CD4-positive, alpha-beta T cell treated with Interleukin-6 for 4 hours (primary cell): ENCODE measurements around the gene HDAC11.

ENCODE experiments used
- DNase-seq: peaks from one replicate; pipeline ENCODE4 v3.0.0-alpha.2; 2020; ENCODE audit warnings: mixed read lengths

Gene HDAC11

DNA sequence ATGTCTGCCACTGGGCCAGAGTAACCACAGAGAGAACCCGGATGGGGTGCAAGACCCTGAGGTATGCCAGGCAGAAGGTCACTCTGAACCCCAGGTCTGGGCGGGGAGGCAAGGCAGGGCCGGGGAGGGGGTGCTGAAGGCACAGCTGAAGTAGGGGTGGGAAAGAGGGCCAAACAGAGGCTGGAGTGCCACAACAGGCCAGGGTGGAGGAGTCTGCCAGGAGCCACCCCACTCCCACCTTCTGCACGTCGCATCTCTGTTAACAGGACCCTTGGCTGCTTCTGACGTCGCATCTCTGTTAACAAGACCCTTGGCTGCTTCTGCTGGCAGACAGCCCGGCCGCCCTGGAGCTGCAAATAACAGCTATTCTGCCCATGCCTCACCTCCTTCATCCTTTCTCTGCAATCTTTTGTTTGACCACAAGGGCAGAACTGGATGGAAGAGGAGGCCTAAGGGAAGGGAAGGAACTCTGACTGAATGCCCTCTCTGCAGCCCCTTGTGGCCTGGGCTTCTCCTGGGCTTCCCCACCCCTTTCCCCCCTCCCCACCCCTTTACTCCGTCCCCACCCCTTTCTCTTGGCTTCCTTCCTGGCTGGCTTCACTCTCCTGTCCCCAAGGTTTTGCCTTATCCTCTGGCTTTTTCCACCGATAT, 48.2 kb downstream of the HDAC11 start:
- DNase-seq = no peak

DNA sequence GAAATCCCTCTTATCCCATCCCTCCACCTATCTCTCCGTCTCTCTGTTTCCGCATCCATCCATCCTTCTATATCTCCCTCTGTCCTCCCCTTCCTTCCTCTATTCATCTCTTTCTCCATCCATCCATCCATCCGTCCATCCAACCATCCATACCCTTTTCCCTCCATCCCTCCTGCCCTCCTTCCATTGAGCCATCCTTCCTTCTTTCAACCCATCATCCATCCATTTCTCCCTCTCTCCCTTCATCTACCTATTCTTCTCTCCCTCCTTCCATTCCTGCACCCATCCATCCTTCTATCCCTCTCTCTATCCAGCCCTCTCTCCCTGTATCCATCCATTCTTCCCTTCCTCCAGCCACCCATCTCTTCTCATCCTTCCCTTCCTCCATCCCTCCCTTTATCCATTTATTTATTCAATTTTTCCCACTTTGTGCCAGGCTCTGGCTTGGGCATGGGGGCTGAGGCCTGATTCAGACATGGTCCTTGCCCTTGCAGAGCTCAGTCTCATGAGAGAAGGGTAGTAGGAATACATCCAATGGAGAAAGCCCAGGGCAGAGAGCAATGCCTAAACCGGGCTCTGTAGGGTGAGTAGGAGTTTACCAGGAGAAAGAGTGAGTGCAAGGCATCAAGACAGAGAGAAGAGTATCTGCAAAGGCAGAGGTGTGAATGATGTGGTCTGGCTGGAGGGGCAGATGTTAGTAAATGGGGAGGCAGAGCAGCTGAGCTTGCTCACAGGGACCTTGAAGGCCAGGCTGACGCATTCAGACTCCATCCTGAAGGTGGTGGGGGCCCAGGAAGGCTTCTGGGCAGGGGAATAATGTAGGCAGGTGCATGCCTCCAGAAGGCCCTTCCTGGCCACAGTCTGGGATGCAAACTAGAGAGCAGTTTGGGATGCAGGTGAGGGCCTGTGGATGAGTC, 49.3 kb downstream of the HDAC11 start:
- no peak for DNase-seq

DNA sequence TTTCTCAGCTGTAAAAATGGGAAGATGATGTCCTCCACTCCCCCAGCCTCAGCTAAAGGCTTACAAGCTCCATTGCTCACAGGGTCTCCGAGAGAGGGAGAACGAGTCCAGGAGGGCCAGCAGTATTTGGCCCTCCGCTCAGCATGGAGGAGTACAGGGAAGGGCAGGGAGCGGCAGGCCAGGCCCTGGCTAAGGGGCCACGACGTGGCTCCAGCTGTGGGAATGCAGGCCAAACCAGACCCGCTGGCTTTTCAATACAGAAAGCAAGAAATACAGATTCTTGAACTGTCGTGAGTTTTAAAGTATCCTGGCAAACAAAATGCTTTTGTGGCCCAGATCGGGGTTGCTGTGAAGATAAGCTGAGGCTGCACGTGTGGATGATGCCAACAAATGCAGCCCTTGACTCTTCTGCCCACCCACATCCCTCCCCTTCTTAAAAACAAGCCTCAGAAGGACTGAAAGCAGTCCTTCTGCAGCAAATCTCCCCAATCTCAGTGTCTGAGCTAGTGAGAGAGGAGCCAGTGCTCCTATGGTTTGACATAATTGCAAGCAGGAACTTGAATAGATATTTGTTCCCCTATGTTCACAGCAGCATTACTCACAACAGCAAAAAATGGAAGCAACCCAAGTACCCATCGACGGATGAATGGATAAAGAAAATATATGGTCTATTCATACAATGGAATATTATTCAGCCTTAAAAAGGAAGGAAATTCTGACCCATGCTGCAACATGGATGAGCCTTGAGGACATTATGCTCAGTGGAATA, 50.3 kb downstream of the HDAC11 start:
- no peak for DNase-seq

DNA sequence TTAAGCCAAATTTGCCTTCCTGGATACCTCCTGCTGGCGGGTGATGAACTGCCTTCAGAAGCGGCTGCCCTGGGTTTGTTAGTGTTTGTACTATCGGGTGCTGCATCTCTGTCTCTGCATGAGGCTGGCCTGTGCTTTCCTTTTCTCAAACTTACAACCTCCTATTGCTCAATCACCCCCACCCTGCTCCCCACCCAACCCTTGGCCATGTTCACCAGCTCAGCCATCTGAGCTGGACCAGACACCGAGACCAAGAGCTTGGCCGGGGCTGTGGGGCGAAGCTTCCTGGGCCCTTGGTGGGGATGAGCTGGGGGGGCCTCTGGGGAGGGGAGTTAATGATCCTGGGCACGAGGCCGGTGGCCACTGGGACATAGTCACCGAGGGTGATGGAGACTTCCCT, 52.0 kb downstream of the HDAC11 start:
- no peak for DNase-seq

DNA sequence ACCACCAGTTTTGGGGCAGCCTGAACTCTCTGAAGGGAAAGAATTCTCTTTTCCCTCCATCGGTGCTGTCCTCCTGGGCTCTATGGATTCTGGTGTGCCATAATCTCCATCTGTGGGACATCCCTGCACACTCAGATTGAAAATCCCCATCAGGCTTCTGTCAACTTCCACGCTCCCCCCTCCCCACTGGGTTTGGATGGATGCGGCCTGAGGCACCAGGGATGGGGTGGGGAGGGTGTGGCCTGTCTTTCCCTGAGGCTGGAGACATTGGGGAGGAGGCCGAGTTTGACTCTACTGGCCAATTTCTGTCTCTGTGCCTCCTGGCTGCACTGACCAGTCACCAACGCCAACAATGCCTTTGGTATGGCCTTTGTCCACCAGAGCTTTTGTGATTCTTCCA, 52.5 kb downstream of the HDAC11 start:
- DNase-seq = no peak

DNA sequence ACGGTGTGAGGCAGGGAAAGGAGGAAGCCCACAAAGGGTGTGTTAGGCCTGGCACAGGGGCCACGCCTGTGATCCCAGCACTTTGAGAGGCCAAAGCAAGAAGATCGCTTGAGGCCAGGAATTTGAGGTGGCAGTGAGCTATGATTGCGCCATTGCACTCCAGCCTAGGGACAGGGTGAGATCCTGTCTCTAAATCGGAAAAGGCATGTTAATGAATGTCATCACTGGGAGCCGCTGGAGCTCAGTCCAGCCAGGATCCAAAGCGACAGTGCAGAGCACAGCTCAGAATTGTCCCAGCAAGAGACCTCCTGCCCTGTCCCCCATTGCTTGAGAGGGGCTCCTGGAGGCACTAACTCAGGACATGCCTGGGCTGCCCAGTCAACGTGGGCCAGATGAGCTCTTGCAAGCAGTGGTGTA, 53.8 kb downstream of the HDAC11 start:
- DNase-seq = no peak

DNA sequence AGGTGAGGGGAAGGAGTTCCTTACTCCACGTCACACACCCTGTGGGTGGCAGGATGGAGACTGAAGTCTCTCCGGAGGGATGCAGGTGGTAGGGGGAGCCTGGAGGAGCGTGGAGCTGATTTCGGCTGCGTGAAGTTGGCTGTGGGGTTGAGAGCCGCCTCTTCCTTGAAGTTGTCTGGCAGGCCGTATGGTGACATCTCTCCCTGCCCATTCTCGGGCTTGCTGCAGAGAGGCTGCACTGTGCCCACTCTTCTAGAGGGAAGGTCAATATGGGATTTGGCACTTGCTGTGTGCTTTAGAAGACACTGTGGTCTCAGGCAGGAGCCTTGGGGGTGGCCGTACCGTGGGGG, 55.4 kb downstream of the HDAC11 start:
- no peak for DNase-seq

DNA sequence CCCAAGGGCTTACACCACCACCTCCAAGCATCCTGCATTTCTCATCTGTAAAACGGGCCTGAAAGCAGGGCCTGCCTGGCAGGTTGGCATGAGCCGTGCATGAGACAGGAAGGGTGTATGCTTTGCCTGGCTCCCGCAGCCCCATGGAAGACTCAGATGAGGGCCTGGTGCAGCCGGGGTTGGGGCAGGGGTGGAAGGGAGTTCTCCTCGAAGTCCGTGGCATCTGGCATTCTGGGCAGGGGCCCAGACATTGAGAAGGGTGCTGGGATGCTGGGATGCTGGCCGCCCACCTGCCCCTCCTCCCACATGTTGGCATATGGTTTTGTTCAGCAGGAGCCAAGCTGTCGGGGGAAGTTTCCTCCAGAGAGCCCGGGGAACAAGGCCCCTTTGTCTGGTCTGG, 55.8 kb downstream of the HDAC11 start:
- DNase-seq = no peak

DNA sequence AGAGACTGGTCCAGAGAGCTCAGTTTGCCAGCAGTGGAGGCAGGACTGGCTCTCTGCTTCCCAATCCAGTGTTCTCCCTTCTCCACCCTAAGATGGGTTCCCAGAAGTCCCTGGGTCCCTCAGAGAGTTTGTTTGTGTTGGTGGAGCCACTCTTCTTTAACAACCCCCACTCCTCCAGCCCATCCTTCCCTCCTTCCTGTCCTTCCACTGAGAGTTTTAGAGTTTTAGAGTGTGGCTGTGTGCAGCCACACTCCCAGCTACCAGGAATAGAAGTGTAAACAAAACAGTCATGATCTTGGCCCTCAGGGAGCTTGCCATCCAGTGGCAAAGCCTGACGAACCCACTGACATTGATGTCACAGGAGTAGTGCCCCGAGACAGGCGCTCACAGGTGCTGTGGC, 56.3 kb downstream of the HDAC11 start:
- no peak for DNase-seq

DNA sequence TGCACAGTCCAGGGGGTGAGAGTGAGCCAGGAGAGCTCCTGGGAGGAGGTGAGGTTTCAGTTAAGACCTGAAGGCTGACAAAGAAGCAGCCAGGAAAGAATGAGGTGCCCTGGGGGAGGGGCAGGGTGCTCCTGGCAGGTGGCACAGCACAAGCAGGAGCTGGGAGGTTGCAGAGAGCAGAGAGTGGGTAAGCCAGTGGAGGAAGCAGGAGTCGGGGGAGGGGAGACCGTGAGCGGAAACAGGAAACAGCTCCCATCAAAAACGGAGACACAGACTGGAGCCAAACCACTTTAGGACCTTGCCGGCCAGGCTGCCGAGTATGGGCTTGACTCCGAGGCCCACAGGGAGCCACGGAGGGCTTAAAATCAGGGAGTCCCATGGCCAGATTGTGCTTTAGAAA, 56.7 kb downstream of the HDAC11 start:
- no peak for DNase-seq

DNA sequence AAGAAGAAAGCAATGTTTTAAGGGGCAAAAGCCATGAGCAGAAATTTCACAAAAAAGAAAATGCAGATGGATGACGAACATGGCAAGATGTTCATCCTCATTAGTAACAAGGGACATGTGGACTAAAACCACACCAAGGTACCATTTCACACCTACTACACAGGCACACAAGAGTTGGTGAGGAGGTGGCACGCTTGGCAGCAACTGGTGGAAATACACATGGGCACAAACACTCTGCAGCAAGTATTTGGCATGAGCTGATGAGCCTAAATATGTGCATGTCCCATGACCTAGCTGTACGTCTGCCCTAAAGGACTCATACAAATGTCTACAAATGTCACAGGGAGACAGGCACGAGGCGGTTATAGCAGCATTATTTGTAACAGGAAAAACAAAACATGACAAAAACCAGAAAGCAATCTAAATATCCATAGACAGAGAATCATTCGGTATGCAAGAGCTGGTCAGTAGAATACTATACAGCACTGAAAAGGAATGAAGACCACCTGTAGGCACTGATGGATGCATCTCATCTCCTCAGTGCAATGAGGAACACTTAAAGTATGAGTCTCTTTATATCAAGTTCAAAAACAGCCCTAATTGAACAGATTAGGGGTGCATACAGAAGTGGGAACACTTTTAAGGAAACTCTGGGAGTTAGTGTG, 57.3 kb downstream of the HDAC11 start:
- no peak for DNase-seq

DNA sequence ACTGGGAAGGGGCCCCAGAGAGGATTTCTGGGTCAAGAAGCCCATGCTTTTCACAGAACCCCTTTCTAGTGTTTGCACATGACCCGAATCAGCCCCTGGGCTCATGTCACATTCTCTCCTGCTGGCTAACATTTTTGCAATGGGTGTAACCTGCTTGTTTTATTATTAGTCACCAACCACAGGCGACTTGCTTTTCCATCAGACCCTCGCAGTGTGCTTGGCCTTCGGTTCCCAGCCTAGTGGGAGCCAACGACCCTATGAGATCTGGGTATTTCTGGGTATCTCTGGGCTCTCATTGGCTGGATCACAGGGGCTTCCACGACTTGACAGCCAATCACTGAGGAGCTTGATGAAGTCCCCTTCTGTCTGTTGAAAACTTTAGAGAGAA, 57.8 kb downstream of the HDAC11 start:
- DNase-seq = no peak

DNA sequence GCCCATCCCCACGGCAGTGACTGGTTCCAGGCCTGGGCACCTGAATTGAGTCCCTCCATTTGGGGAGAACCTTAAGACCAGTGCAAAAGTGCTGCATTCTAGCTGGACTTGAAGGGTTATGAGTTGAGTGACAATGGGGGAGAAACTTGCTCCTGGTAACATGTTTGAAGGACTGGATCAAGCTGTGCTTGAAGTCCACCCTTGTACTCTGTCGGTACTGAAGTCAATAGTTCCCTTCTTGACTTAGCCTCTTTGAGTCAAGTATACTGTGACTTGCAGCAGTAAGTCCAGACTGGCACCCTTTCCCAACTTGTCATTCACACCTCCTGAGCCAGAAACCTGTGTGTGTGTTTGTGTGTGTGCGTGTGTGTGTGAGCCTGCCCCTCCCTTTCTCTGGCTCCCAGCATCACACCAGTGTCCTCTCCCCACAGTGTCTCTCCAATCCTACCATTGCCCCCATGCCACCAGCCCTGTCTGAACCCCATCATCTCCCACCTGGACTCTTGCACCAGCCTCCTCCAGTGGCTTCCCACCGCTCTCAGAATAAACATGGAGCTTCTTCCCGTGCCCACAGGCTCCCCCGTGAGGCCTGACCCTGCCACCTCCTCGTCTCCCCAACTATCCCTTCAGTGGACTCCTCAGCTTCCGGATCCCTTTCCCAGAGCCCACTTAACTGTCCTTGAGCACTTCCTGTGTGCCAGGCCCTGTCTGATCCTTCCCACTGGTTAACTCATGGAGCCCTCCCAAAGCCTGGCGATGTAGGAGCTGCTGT, 58.6 kb downstream of the HDAC11 start:
- DNase-seq = no peak

DNA sequence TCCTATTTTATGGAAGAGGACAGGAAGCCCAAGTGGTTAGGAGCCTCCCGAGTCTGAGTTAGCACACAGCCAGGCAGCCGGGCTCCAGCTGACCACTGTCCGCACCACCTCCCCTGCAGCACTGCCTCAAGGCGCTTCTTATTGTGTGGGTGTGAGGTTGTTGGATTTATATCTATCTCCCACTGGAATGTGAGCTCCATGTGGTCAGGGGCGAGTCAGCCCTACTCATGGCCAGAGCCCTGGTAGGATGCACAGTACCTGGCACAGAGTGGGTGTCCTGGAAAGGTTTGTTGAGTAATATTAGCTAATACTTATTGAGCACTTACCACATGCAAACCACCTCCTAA, 59.2 kb downstream of the HDAC11 start:
- DNase-seq = no peak

DNA sequence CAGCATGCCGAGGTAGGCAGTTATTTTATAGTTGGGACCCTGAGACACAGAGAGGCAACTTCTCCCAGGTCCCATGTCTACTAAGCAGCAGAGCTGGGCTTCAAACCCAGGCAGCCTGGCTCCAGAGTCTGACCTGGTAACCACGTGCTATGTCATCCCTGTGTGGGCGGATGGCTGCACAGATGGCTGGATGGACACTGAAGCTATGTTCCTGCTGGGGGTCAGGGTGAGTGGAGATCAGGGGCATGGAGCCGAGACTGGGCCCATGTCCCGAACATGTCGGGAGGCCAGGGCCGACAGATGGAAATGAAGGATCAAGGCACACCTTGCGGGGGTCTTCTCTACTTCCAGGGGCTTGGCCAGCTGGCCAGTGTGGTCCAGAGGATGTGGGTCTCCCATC, 59.6 kb downstream of the HDAC11 start:
- no peak for DNase-seq

DNA sequence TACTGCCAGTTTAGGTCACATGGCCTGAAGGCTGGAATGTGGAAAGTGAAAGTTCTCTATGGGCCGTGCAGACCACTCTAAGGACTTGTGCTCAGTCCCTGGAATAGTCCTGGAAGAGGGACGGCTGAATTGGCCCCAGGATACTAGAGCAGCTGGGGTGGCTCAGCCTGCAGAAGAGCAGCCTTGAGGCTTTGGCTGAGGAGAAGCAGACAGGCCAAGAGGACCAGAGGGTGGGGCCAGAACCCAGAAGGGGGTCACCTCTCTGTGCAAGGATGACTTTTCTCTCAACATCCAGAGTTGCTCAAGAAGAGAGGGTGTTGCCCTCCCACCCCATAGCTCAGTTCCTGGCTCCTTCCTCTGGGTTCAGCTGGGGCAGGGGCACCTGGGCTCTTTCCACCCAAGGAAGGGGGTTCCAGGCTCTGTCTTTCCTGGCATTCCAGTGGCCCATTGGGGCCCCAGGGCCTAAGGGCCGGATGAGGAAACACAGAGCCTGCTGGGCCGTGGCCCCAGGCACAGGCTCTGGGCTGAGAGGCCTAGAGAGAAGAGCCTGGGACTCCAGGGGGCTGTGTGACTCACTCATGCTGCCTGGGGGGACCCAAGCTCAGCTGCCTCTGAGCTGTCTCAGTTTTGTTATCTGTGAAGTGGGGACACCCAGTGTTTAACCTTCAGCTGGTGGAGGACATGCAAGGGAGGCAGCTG, 60.3 kb downstream of the HDAC11 start:
- DNase-seq = no peak

DNA sequence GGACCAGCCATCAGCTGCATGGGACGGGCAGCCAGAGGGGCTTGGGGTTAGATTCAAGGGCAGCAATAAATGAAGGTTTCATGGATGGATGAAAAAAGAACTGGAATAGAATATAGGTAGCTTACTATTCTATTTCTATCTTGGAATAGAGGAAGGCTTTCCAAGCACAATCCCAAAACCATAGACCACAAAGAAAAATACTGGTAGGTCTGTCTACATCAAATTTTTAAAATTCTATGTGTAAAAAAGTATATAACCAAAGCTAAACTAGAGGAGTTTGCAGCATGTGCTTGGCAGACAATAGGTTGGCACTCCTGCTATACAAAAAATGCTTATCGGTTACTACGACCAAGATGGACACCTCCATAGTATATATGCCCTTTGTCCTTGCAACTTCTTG, 61.6 kb downstream of the HDAC11 start:
- no peak for DNase-seq

DNA sequence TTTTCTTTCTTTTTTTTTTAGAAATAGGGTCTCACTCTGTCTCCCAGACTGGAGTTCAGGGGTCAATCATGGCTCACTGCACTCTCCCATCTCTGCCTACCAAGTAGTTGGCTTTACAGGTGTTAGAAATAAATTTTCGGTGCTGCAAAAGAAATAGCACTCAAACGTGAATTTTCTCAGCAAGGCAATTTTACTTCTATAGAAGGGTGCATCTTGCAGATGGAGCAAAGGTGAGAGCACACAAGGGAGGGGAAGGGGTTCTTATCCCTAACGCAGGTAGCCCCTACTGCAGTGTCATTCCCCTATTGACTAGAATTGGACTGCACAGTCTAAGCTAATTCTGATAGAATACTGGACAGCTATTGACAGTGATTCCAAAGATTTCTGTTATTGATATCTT, 62.0 kb downstream of the HDAC11 start:
- no peak for DNase-seq

DNA sequence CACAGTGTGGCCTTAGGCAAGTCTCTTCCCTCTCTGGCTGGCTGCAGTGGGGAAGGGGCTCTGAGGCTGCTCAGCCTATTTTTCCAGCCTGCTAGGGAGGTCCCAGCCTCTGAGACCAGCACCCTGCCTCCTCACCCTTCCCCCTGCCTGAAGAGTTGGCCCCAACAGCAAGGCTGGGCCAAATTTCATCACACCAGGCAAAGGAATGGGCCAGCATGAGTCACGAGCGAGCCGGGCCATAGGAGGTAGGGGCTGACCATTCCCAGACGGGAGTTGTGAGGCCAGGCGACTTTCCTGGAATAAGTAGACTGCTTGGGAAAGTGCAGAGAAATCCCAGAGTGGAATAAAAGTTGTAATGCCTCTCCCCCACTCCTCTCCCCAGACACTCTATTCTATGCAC, 63.1 kb downstream of the HDAC11 start:
- no peak for DNase-seq

DNA sequence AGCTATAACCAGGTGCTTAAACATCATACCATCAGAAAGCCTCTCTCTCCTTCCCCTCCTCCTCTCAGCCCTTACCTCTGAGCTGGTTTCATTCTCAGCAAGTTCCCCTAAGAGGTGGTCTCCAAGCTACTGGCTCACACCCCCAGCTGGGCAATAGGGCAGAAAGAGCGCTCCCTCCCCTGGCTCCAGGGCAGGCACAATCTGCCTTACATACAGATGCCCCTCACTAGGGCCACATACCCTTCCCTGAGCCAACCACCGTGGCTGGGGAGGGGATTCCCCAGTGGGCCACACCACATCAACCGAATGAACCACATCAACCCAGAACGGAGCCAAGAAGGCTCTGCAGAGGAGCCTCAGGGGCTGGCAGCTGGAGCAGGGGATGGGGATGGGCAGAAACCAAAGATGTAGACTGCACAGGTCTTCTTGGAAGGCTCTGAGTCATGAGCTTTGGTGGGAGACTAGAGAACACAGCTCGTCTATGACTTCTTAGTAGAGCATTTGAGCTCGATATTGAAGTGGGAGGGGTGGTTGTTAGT, 64.3 kb downstream of the HDAC11 start:
- DNase-seq = peak; percentile 49

DNA sequence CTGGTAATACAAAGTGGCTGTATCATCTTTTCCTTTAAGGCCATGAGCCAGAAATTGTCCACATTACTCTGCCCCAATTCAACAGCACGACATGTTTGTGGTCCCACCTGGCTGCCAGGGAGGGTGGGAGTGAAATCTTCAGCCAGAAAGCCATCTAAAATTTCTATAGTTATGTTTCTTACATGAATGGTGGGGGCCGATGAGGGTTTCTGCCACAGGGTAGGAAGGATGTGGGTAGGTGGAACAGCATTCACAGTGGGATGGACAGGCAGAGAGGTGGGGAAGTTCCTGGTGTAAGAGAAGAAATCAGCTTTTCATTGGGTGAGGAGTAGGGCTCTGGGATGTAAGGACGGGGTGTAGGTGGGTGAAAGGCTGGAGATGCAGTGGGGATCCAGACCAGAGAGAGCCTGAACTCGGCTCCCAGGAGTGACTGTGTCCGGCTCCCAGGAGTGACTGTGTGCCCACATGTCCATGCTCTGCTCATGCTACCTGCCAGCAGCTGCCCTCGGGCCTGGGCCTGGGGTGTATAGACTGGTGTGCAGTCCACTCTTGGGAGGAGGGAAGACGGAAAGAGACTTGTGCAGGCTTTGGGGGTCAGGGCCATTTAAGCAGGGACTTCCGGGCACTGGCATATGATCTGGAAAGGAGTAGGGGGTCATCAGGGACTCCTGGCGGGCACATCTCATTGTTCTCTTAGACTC, 65.0 kb downstream of the HDAC11 start:
- no peak for DNase-seq
